Medulla oblongata (tissue), 1 donor: ENCODE data around the gene PCSK9.
"Not testable (repeated sequence)": the region's sequence is repeated elsewhere in the genome, so short reads cannot be mapped to it uniquely, and the experiment has no call there.

ENCODE experiments used
- DNase-seq: peaks from one replicate; pipeline ENCODE4 v3.0.0-alpha.2; 2015; ENCODE audit errors: extremely low spot score

Gene PCSK9

DNA sequence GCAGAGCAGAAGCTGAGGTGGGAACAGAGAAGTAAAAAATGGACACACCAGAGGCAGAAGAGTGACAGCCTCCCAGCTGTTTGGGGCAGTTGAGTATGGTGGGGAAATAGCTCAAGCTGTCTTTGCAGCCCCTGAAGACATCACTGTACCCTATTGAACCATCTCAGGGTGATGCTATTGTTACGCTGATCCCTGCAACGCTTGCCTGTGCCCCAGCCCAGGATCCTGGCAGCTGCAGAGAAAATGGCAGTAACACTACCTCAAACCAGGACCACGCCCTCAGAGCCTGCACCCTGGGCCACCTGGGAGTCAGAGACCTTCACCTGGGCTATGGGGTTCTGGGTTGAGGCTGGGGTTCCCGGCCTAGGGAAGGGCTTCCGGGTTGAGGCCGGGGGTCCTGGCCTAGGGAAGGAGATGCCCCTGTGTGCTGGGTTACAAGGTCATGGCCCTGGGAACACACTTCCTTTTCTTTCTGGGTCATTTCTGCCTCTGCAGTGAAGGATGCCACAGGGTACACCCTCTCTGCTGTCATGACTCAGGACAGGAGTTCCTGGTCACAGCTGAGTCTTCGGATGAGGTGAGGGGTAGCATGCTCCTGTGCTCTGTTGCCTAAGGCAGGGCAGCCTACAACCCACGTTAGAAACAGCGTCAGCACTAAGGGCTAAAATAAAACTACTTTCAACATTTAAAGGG is 29.0 kb upstream of the PCSK9 start:
- DNase-seq = no peak

- DNase-seq = no peak
Observed at GRCh38 chr1:55010887-55011217, 28.5 kb upstream of the PCSK9 start.

DNA sequence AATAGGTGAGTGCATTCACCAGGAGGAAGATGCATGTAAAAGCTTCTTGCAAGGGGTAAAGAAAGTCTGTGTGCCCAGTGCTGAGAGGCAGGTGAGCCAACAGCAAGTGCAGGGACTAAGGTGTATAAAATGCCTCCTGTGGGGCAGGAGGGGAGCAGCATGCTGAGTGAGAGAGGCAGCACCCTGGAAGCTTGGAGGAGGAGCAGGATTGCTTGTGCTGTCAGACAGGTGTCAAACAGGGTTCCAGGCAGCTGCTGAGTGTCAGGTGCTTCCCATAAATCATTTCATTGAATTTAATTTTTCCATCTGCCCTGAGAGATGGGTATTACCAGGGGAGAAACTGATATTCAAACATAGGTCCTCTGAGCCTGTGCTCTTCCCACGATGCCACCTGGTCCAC is 26.7 kb upstream of the PCSK9 start:
- DNase-seq = no peak

- DNase-seq = no peak
Observed at GRCh38 chr1:55015123-55015522, 24.2 kb upstream of the PCSK9 start.

DNA sequence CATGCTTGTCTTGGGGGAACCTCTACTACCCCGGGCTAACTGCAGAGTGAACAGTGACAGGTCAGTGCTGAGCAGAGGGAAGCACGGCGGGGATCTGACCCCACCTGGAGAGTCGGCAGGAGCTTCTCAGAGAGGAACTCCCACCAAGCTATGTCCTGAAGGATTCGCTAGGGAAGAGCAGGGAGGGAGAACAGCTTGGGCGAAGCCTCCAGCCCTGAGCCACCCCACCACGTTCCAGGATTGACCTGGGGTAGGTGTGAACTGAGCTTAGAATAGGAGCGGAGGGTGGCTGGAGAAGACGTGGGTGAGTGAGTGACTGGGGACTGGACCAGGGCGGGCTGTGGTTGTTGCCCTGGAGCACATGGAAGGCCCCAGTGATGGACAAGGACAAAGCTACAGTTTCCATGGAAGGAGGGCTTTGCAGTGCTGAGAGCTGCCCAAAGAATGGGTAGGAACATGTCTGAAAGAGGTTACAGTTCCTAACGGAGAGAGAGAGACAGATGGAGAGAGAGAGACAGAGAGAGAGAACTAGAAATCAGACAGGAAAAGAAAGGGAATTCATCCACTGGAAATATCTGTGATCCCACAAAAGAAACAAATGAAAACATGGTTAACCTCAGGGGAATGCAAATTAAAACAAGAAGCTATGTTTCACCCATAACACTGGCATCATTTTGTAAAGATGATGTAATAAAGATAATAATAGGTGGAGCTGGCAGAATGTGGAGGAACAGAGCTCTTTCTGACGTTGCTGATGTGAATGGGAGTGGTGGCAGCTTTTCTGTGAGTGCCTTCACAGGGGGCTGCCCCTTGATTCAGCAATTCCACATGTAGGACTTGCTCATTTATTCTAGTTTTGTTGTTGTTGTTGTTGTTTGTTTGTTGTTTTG is 23.4 kb upstream of the PCSK9 start:
- no peak for DNase-seq

GRCh38 chr1:55018395-55018794 is 21.0 kb upstream of the PCSK9 start:
- no peak for DNase-seq

- peak; percentile 59 for DNase-seq
Observed at GRCh38 chr1:55021942-55022546, 17.3 kb upstream of the PCSK9 start.

DNA sequence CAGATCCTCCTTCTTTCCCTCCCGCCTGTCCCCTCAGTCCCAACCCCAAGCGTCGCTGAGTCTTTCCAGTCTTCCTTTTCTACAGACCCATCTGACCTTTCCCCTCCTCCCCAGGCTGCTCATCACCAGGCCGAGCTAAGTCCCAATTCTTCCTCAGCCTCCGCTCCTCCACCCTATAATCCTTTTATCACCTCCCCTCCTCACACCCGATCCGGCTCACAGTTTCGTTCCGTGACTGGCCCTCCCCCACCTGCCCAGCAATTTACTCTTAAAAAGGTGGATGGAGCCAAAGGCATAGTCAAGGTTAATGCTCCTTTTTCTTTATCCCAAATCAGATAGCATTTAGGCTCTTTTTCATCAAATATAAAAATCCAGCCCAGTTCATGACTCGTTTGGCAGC is 15.2 kb upstream of the PCSK9 start:
- not testable (repeated sequence) for DNase-seq

- DNase-seq = not testable (repeated sequence)
Observed at GRCh38 chr1:55026682-55027081, 12.7 kb upstream of the PCSK9 start.

- not testable (repeated sequence) for DNase-seq
Observed at GRCh38 chr1:55031098-55031497, 8.2 kb upstream of the PCSK9 start.

- DNase-seq = no peak
Observed at GRCh38 chr1:55033265-55033614, 6.1 kb upstream of the PCSK9 start.

- DNase-seq = no peak
Observed at GRCh38 chr1:55034476-55035133, 4.7 kb upstream of the PCSK9 start.

- DNase-seq = no peak
Observed at GRCh38 chr1:55035904-55036303, 3.4 kb upstream of the PCSK9 start.

DNA sequence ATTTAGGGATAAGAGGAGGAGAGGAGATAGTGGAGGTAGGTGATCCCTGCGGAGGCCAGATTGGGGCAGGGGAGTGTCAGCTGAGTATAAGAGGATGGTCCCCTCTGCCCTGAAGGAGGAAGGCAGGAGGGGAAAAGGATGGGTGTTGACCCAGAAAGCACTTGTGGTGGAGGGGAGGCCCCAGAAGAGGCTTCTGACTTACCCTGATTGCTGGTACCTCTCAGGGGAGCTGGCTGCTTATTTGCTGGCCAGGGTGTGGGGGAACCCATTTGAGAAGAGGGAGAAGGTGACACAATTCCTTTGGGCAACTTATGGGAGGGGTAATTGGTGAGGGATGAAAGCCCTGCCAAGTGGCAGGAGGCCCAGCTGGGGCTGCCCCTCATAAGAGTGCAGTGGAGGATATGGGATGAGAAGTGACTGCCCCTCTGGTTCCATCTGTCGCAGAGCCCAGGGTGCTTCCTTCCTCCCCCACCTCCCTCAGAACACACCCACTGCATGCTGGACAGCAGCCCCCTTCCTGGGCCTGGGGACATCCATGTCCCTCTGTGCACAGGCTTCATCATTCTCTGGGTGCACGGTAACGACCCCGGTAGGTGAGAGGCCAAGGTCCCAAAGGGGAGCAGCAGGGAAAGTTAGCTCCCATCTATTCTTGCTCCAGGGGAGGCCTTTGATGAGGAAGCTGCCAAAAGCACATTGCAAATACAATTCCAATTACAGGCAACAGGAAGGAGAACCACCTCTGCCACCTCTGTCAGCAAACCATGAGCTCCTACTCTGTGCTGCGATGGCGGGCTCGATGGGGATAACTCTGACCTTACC is 1.4 kb upstream of the PCSK9 start:
- no peak for DNase-seq

DNA sequence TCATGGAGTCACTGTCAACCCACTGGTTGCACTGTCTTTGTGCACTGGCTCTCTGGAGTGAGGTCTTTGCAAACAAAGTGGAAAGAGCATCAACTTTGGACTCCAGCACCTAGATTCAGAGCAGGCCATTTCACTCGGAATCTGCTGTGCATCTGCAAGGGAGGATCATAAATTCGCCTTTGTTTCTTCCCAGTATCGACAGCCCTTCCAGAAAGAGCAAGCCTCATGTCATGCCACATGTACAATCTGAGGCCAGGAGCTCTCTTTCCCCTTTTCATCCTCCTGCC is 853 bp upstream of the PCSK9 start:
- no peak for DNase-seq

DNA sequence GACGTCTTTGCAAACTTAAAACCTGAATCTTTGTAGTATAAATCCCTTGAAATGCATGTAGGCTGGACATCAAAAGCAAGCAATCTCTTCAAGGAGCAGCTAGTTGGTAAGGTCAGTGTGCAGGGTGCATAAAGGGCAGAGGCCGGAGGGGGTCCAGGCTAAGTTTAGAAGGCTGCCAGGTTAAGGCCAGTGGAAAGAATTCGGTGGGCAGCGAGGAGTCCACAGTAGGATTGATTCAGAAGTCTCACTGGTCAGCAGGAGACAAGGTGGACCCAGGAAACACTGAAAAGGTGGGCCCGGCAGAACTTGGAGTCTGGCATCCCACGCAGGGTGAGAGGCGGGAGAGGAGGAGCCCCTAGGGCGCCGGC is 390 bp upstream of the PCSK9 start:
- DNase-seq = no peak

DNA sequence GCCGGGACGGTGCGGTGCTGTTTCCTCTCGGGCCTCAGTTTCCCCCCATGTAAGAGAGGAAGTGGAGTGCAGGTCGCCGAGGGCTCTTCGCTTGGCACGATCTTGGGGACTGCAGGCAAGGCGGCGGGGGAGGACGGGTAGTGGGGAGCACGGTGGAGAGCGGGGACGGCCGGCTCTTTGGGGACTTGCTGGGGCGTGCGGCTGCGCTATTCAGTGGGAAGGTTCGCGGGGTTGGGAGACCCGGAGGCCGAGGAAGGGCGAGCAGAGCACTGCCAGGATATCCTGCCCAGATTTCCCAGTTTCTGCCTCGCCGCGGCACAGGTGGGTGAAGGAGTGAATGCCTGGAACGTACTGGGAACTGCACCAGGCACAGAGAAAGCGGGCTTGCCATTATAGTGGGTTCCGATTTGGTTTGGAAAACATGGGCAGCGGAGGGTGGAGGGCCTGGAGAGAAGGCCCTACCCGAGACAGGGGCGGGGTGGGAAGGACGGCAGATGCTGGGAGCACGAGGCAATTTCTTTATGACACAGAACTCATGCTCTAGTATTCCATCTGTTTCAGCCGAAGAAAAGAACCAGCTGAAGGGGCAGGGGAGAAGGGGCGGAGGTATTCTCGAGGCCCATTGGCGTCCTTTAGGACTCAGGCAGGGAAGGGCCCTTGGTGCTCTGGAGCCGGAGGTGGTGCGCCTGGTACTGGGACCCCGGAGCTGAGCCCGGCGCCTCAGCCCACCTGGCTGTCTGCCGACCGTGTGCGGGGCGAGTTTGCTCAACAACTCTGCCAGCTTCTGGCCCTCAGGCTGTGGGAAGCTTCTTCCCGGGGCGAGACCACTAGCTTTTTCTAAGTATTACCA is 960 bp downstream of the PCSK9 start:
- no peak for DNase-seq

DNA sequence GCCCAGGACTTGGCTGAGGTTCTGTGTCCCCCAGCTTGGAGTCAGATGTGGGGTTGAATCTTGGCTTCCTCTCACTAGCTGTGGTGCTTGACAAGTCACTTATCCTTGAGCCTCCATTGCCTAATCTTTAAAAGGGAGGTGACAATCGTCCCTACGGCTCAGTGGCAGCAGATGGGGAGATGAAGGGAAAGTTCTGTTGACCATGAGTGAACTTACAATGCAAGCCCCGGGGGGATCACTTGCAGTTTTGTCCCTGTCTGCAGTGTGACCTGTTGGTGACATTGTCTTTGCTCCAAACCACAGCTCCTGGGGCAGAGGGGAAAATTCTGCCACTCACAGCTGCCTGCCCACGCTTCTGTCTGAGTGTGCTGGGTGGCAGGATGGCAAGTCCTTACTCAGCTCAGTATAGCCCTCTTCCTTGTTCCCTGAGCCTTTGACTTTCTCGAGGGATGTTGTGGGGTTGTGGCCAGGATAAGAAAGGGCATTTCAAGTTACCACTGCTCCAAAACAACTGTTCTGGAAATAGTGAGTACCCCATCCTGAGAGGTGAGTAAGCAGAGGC is 1.7 kb downstream of the PCSK9 start:
- no peak for DNase-seq

DNA sequence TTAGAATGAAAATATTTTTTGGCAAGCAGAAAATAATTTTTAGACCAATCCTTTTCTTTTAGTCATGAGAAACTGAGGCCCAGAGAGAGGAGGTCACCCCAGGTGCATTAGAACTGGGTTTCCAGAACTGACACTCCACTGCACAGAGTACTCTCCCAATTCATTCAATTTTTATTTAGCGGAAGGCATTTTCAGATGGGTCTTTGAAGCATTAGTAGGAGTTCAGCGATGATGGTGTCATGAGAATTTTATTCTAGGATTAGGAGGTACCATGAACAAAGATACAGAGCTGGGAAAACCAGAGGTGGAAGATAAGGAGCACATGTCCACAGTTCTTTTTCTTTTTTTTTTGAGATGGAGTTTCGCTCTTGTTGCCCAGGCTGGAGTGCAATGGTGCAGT is 2.3 kb downstream of the PCSK9 start:
- DNase-seq = no peak

DNA sequence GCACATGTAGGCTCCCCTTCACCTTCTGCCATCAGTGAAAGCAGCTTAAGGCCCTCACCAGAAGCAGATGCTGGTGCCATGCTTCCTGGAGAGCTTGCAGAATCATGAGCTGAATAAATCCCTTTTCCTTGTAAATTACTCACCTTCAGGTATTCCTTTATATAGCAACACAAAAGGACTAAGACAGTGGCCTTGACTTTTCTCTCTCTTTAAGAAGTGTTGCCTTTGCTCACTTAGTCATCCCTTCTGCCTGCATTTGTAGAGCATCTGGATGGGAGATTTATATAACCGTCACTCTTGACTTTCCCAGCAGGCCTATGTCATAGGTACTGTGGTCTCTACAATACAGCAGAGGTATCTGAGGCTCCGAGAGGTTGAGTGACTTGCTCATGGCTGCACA is 3.7 kb downstream of the PCSK9 start:
- no peak for DNase-seq

DNA sequence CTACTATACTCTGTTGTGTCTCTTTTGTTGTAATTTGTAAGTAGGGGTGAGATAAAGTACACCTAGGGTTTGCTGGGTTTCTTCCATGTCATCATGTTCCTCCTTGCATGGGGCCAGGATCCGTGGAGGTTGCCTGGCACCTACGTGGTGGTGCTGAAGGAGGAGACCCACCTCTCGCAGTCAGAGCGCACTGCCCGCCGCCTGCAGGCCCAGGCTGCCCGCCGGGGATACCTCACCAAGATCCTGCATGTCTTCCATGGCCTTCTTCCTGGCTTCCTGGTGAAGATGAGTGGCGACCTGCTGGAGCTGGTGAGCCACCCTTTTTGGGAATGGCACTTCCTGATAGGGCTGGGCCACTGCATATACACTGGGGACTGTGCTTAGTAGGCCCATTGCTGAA is 4.4 kb downstream of the PCSK9 start:
- no peak for DNase-seq
